ENCODE measurements around the gene ZNF784.

DNA sequence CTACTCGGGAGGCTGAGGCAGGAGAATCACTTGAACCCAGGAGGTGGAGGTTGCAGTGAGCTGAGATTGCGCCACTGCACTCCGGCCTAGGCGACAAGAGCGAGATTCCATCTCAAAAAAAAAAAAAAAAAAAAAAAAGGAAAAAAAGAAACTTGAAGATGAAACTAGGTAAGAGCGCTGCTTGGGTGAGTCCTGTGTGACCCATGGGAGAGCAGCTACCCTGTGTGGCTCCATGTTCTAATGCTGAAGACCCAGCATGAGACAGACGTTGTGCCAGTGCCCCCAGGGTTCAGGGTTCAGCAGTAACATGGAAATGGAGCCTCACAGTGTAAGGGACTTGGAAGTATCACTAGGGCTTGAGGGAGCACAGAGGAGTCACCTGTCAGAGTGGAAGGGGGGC is 5.9 kb downstream of the ZNF784 start:
- TF ChIP-seq TEAD4 (IDR thresholded peaks at IDR 0.05; ENCODE audit: low read length) (no peak), TEAD4 (CRISPR knock-in tag; IDR thresholded peaks at IDR 0.05; ENCODE audit: borderline replicate concordance) (no peak), POLR2AphosphoS5 (IDR thresholded peaks at IDR 0.05; ENCODE audit: control insufficient read depth, insufficient read depth, low read depth, low read length) (no peak)
- TF ChIP-seq, protein P1, sequence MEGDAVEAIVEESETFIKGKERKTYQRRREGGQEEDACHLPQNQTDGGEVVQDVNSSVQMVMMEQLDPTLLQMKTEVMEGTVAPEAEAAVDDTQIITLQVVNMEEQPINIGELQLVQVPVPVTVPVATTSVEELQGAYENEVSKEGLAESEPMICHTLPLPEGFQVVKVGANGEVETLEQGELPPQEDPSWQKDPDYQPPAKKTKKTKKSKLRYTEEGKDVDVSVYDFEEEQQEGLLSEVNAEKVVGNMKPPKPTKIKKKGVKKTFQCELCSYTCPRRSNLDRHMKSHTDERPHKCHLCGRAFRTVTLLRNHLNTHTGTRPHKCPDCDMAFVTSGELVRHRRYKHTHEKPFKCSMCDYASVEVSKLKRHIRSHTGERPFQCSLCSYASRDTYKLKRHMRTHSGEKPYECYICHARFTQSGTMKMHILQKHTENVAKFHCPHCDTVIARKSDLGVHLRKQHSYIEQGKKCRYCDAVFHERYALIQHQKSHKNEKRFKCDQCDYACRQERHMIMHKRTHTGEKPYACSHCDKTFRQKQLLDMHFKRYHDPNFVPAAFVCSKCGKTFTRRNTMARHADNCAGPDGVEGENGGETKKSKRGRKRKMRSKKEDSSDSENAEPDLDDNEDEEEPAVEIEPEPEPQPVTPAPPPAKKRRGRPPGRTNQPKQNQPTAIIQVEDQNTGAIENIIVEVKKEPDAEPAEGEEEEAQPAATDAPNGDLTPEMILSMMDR (IDR thresholded peaks at IDR 0.05 in 2 of 3, conservative IDR thresholded peaks at IDR 0.05 in 1 of 3; ENCODE audit: insufficient read depth in 2 of 3, low read depth in 1 of 3, low read length in 3 of 3), result no peak

Data from K562 (cell line).